H9 (cell line): ENCODE data around the gene CBLIF. TPM values are rescaled to one million over a fixed set of nuclear protein-coding genes. Genes with fewer than 3 reads are reported as not detected.
A peak's percentile ranks its signal among the peaks of the same experiment; 100 is the strongest.

Experiments
- DNase-seq: peaks from one replicate; pipeline ENCODE4 v3.0.0-alpha.2; 2017
- H2AFZ ChIP-seq: one replicate; pipeline ENCODE4 v1.6.1; 2013; ENCODE audit warnings: mild to moderate bottlenecking, low read length, control low read depth, moderate library complexity
- H2AK5ac ChIP-seq: 2 replicates; pipeline ENCODE4 v1.6.1; 2013; ENCODE audit warnings: low read length, control low read depth, mixed read lengths; ENCODE audit not compliant: insufficient read length
- H2BK120ac ChIP-seq: one replicate; pipeline ENCODE4 v1.6.1; 2013; ENCODE audit warnings: low read depth, mild to moderate bottlenecking, low read length, control low read depth, inconsistent platforms; ENCODE audit not compliant: poor library complexity, severe bottlenecking
- H2BK12ac ChIP-seq: 2 replicates; pipeline ENCODE4 v1.6.1; 2013; ENCODE audit warnings: low read length, control low read depth, mixed read lengths, low read depth; ENCODE audit not compliant: insufficient read length
- H2BK15ac ChIP-seq: 2 replicates; pipeline ENCODE4 v1.6.1; 2013; ENCODE audit warnings: low read depth, low read length, control low read depth
- H2BK20ac ChIP-seq: one replicate; pipeline ENCODE4 v1.6.1; 2013; ENCODE audit warnings: low read depth, mild to moderate bottlenecking, low read length, control low read depth, inconsistent platforms; ENCODE audit not compliant: poor library complexity, severe bottlenecking
- H2BK5ac ChIP-seq: 2 replicates; pipeline ENCODE4 v1.6.1; 2013; ENCODE audit warnings: low read length, control low read depth, mixed read lengths; ENCODE audit not compliant: insufficient read length
- H3K14ac ChIP-seq: 2 replicates; pipeline ENCODE4 v1.6.1; 2013; ENCODE audit warnings: low read length, control low read depth; ENCODE audit not compliant: insufficient read depth
- H3K18ac ChIP-seq: 2 replicates; pipeline ENCODE4 v1.6.1; 2013; ENCODE audit warnings: low read depth, mild to moderate bottlenecking, mixed read lengths, low read length, control low read depth; ENCODE audit not compliant: insufficient read length
- H3K23ac ChIP-seq: 2 replicates; pipeline ENCODE4 v1.6.1; 2013; ENCODE audit warnings: low read length, control low read depth, mixed read lengths, low read depth; ENCODE audit not compliant: insufficient read length
- H3K23me2 ChIP-seq: 2 replicates; pipeline ENCODE4 v1.6.1; 2013; ENCODE audit warnings: low read depth, mild to moderate bottlenecking, mixed read lengths, low read length, control low read depth; ENCODE audit not compliant: insufficient read length, poor library complexity, severe bottlenecking
- H3K27ac ChIP-seq: 2 replicates; pipeline ENCODE4 v1.5.1; 2013; ENCODE audit warnings: low read length, control low read depth, mixed read lengths, low read depth; ENCODE audit not compliant: insufficient read length
- H3K27me3 ChIP-seq: 2 replicates; pipeline ENCODE4 v1.6.1; 2013; ENCODE audit warnings: low read length, control low read depth, inconsistent platforms; ENCODE audit not compliant: insufficient read depth
- H3K4ac ChIP-seq: 2 replicates; pipeline ENCODE4 v1.6.1; 2013; ENCODE audit warnings: low read depth, mild to moderate bottlenecking, control low read depth, inconsistent platforms, low read length, moderate library complexity
- H3K4me1 ChIP-seq: 2 replicates; pipeline ENCODE4 v1.6.1; 2013; ENCODE audit warnings: low read length, control low read depth, inconsistent platforms; ENCODE audit not compliant: insufficient read depth
- H3K4me2 ChIP-seq: 2 replicates; pipeline ENCODE4 v1.6.1; 2013; ENCODE audit warnings: low read length, control low read depth, mixed read lengths; ENCODE audit not compliant: insufficient read length, insufficient read depth
- H3K56ac ChIP-seq: 2 replicates; pipeline ENCODE4 v1.6.1; 2013; ENCODE audit warnings: low read depth, mild to moderate bottlenecking, mixed read lengths, low read length, control low read depth; ENCODE audit not compliant: insufficient read length
- H3K79me1 ChIP-seq: 2 replicates; pipeline ENCODE4 v1.6.1; 2013; ENCODE audit warnings: low read depth, mild to moderate bottlenecking, moderate library complexity, low read length, control low read depth, inconsistent platforms; ENCODE audit not compliant: insufficient read depth, poor library complexity, severe bottlenecking
- H3K79me2 ChIP-seq: 2 replicates; pipeline ENCODE4 v1.6.1; 2013; ENCODE audit warnings: low read length, control low read depth, inconsistent platforms; ENCODE audit not compliant: insufficient read depth
- H3K9ac ChIP-seq: 2 replicates; pipeline ENCODE4 v1.6.1; 2013; ENCODE audit warnings: low read length, control low read depth, mixed read lengths; ENCODE audit not compliant: insufficient read length; ENCODE audit errors: extremely low read depth
- H3K9me3 ChIP-seq: one replicate; pipeline ENCODE4 v1.6.1; 2013; ENCODE audit warnings: low read depth, low read length, inconsistent platforms; ENCODE audit not compliant: control insufficient read depth
- H3T11ph ChIP-seq: one replicate; pipeline ENCODE4 v1.6.1; 2013; ENCODE audit warnings: mild to moderate bottlenecking, low read length, control low read depth, inconsistent platforms
- H4K20me1 ChIP-seq: one replicate; pipeline ENCODE4 v1.6.1; 2013; ENCODE audit not compliant: control insufficient read depth, insufficient read length, insufficient read depth
- H4K5ac ChIP-seq: 2 replicates; pipeline ENCODE4 v1.6.1; 2013; ENCODE audit warnings: low read depth, mild to moderate bottlenecking, mixed read lengths, low read length, control low read depth; ENCODE audit not compliant: insufficient read length
- H4K8ac ChIP-seq: replicated peaks from 2 replicates; pipeline ENCODE4 v1.6.1; 2013; ENCODE audit warnings: low read length, control low read depth, mixed read lengths, low read depth; ENCODE audit not compliant: insufficient read length
- H4K91ac ChIP-seq: 2 replicates; pipeline ENCODE4 v1.6.1; 2013; ENCODE audit warnings: low read depth, mild to moderate bottlenecking, moderate library complexity, mixed read lengths, low read length, control low read depth; ENCODE audit not compliant: insufficient read length
- H3K27ac Mint-ChIP-seq, 3 experiments: 2 replicates in 2 of 3; 3 replicates in 1 of 3; pipeline ENCODE4 v1.8.0; 2020 to 2021; ENCODE audit warnings: mixed read lengths in 3 of 3, mild to moderate bottlenecking in 1 of 3, moderate library complexity in 1 of 3
- H3K27me3 Mint-ChIP-seq: 2 replicates; pipeline ENCODE4 v1.8.0; 2021; ENCODE audit warnings: low read depth, mild to moderate bottlenecking, moderate library complexity, mixed read lengths
- H3K36me3 Mint-ChIP-seq, 3 experiments: 2 replicates in 2 of 3; 3 replicates in 1 of 3; pipeline ENCODE4 v1.8.0; 2020 to 2021; ENCODE audit warnings: low read depth in 3 of 3, mixed read lengths in 3 of 3; ENCODE audit not compliant: insufficient read depth in 1 of 3
- H3K4me1 Mint-ChIP-seq, 2 experiments: 2 replicates each; pipeline ENCODE4 v1.8.0; 2020; ENCODE audit warnings: mixed read lengths in 2 of 2
- H3K4me3 Mint-ChIP-seq, 2 experiments: 2 replicates in 1 of 2; 3 replicates in 1 of 2; pipeline ENCODE4 v1.8.0; 2020 to 2021; ENCODE audit warnings: mild to moderate bottlenecking in 2 of 2, mixed read lengths in 2 of 2, moderate library complexity in 1 of 2
- H3K9me3 Mint-ChIP-seq, 2 experiments: 2 replicates in 1 of 2; 3 replicates in 1 of 2; pipeline ENCODE4 v1.8.0; 2020; ENCODE audit warnings: mild to moderate bottlenecking in 2 of 2, mixed read lengths in 2 of 2, moderate library complexity in 1 of 2
- WGBS: extraction: QIAGEN DNeasy Blood & Tissue Kit; methylation state at CpG from one replicate; pipeline ENCODE4 v1.1.7; 2013; ENCODE audit warnings: missing lambda C conversion rate, low lambda C conversion rate, mixed read lengths; ENCODE audit not compliant: insufficient read length; ENCODE audit errors: extremely low coverage; 5-methylcytosine and 5-hydroxymethylcytosine counted together
- total RNA-seq: library from RNA; stranded (reverse); gene quantifications from 2 replicates; pipeline ENCODE4 v1.2.1, GENCODE V29; 2021
- TF ChIP-seq, protein P1 (sequence below): fragments of 200-600 bp; sonication (generic); conservative IDR thresholded peaks from 3 replicates; pipeline ENCODE4 v1.8.0; 2021; ENCODE audit warnings: antibody characterized with exemption, mild to moderate bottlenecking

The CBLIF gene
- total RNA-seq, 1 experiment from 2014 or later = not detected

DNA sequence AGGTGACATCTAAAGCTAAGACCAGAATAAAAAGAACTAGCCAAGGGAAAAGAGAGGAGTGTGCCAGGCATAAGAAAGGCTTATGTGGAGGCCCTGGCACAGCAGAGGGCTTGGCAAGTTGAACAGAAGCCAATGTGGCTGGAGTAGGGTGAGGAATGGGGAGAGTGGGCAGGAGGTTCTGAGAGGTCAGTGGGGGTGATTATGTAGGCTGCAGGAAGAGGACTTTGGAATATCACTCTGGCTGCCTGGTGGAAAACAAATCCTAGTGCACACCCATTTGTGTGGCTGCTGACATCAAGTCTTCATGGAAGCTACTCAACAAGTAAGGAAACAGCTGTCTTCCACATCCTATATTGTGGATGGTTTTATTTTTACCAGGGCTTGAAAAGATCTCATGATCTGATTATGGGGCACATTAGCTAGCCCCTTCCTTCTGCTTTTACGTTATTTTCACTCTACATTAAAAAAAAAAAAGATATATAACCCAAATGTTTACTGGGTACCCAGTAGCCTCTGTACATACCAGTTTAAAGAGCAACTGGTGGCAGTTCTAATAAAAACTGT, 38.2 kb downstream of the CBLIF start:
- Histone ChIP-seq H3K4me2 (no peak overlapping the region), H2BK20ac (no peak overlapping the region), H3K27ac (no peak overlapping the region), H2BK12ac (no peak overlapping the region), H3T11ph (no peak overlapping the region), H2AK5ac (no peak overlapping the region), H3K9me3 (no peaks in the 10 kb centered on the region), H2BK15ac (no peak overlapping the region), H3K79me1 (no peaks in the 10 kb centered on the region), H2BK120ac (no peak overlapping the region), H4K20me1 (no peaks in the 10 kb centered on the region), H3K4ac (no peak overlapping the region), H2AFZ (no peak overlapping the region), H3K9ac (no peak overlapping the region), H4K91ac (no peak overlapping the region), H4K8ac (no peak overlapping the region), H4K5ac (no peak overlapping the region), H3K27me3 (no peaks in the 10 kb centered on the region), H3K79me2 (no peaks in the 10 kb centered on the region), H3K14ac (no peak overlapping the region), H3K56ac (no peak overlapping the region), H3K18ac (no peak overlapping the region), H2BK5ac (no peak overlapping the region), H3K23ac (no peak overlapping the region), H3K4me1 (no peaks in the 10 kb centered on the region; the same call in 1 of the 2 replicates), H3K23me2 (peaks cover 4% of the 10 kb centered on the region)
- H3K4me3 Mint-ChIP-seq = peak overlapping the region in 1 of 2 experiments; percentile 30; a peak in 1 of 5 replicates
- H3K9me3 Mint-ChIP-seq = no peaks in the 10 kb centered on the region
- H3K36me3 Mint-ChIP-seq = peaks cover 14 to 42% (median 27%) of the 10 kb centered on the region in 3 experiments; a peak in 6 of 7 replicates
- no CpG with 5 or more reads among the region's 1 CpG for WGBS
- peaks cover 13 to 15% of the 10 kb centered on the region in 2 experiments for H3K4me1 Mint-ChIP-seq
- DNase-seq = no peak
- H3K27me3 Mint-ChIP-seq = no peaks in the 10 kb centered on the region; the same call in 1 of the 2 replicates
- TF ChIP-seq, protein P1, sequence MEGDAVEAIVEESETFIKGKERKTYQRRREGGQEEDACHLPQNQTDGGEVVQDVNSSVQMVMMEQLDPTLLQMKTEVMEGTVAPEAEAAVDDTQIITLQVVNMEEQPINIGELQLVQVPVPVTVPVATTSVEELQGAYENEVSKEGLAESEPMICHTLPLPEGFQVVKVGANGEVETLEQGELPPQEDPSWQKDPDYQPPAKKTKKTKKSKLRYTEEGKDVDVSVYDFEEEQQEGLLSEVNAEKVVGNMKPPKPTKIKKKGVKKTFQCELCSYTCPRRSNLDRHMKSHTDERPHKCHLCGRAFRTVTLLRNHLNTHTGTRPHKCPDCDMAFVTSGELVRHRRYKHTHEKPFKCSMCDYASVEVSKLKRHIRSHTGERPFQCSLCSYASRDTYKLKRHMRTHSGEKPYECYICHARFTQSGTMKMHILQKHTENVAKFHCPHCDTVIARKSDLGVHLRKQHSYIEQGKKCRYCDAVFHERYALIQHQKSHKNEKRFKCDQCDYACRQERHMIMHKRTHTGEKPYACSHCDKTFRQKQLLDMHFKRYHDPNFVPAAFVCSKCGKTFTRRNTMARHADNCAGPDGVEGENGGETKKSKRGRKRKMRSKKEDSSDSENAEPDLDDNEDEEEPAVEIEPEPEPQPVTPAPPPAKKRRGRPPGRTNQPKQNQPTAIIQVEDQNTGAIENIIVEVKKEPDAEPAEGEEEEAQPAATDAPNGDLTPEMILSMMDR = no peak
- H3K27ac Mint-ChIP-seq = peak overlapping the region in 1 of 3 experiments; percentile 52; a peak in 1 of 7 replicates
